Upper lobe of right lung (tissue), 1 donor: ENCODE results near the gene IL4I1. TPM values are rescaled to one million over a fixed set of nuclear protein-coding genes. Genes with fewer than 3 reads are reported as not detected.

Experiments used
- ATAC-seq: fragments of 200-7000 bp; cut with Tn5 transposase; one replicate; pipeline ENCODE4 v1.9.1; 2020; ENCODE audit warnings: mild to moderate bottlenecking, moderate library complexity
- DNase-seq: peaks from one replicate; pipeline ENCODE4 v3.0.0-alpha.2; 2020
- H3K27ac ChIP-seq: fragments of 200-600 bp; one replicate; pipeline ENCODE4 v1.8.0; 2022
- H3K27me3 ChIP-seq: fragments of 200-600 bp; one replicate; pipeline ENCODE4 v1.8.0; 2022; ENCODE audit warnings: mild to moderate bottlenecking
- H3K36me3 ChIP-seq: fragments of 200-600 bp; one replicate; pipeline ENCODE4 v1.8.0; 2022
- H3K4me1 ChIP-seq: fragments of 200-600 bp; one replicate; pipeline ENCODE4 v1.8.0; 2022
- H3K4me3 ChIP-seq: fragments of 200-600 bp; one replicate; pipeline ENCODE4 v1.8.0; 2022; ENCODE audit warnings: mild to moderate bottlenecking
- H3K9me3 ChIP-seq: fragments of 200-600 bp; one replicate; pipeline ENCODE4 v1.8.0; 2022
- intact Hi-C: fragments of 100-400 bp; cut with DNase I; formaldehyde crosslinking; loops from one replicate; pipeline ENCODE4 v1.11.0; 2022
- total RNA-seq: library from RNA; stranded (reverse); fragmentation: NEBNext Ultra II Directional; extraction: Animal tissue kit (Norgen Biotek cat#: 25700); gene quantifications from one replicate; pipeline ENCODE4 v1.2.1, GENCODE V29; 2021
- TF ChIP-seq, protein P1 (sequence below): fragments of 200-600 bp; IDR thresholded peaks from one replicate; pipeline ENCODE4 v1.8.0; 2022; ENCODE audit warnings: antibody characterized with exemption
- donor health status: DM: no; HTN: yes; CAD: no; lungs with severe emphysema.

Gene IL4I1
- total RNA-seq, 1 donor from 2014 or later, result 1.8 TPM

GRCh38 chr19:49862391-49863253 lies 34.1 kb downstream of the IL4I1 start:
- H3K27me3 ChIP-seq, result no peaks in the 10 kb centered on the region
- ATAC-seq (no peak), DNase-seq (peak; percentile 70)
- no peaks in the 10 kb centered on the region for H3K9me3 ChIP-seq
- peaks cover 63% of the 10 kb centered on the region for H3K36me3 ChIP-seq
- H3K27ac ChIP-seq, result no peak overlapping the region
- no peak overlapping the region for H3K4me3 ChIP-seq
- intact Hi-C loops, result no loop called here
- TF ChIP-seq, protein P1, sequence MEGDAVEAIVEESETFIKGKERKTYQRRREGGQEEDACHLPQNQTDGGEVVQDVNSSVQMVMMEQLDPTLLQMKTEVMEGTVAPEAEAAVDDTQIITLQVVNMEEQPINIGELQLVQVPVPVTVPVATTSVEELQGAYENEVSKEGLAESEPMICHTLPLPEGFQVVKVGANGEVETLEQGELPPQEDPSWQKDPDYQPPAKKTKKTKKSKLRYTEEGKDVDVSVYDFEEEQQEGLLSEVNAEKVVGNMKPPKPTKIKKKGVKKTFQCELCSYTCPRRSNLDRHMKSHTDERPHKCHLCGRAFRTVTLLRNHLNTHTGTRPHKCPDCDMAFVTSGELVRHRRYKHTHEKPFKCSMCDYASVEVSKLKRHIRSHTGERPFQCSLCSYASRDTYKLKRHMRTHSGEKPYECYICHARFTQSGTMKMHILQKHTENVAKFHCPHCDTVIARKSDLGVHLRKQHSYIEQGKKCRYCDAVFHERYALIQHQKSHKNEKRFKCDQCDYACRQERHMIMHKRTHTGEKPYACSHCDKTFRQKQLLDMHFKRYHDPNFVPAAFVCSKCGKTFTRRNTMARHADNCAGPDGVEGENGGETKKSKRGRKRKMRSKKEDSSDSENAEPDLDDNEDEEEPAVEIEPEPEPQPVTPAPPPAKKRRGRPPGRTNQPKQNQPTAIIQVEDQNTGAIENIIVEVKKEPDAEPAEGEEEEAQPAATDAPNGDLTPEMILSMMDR, result no peak
- peaks cover 13% of the 10 kb centered on the region for H3K4me1 ChIP-seq

DNA sequence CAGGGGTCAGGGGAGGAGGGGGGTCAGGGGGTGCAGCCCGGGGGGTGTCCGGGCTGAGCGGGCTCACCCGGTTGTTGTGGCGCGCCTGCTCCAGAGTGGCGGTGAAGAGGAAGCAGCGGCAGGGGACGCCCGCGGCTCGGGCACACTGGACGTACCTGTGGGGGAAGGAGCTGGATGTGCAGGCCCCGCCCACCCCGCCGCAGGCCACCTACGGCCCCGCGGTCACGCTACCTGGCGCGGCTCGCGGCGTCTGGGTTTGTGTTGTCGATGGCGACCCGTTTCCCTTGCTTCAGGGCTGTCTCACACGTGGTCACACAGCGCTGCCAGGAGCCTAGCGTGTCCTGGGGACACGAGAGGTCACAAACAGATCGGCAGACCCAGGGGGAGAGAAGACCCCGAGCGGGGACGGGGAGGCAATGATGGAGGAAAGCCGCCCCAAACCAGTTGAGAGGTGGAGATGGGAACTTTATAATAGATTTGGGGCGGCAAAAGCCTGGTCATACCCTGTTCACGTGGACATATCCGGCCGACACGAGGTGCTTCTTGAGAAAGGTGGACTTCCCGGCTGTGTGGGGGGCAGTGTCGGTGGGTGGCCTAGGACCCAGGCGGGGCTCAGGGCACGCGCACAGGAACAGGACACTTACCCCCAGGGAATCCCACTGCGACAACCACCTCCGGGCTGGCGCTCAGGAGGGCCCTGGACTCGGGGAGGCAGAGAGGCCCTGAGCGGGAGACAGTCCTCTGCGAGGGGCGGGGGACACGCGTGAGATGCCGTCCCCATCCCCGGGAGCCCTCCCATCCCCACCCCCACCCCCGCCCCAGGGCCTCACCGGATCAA lies 34.9 kb downstream of the IL4I1 start:
- intact Hi-C loops, result no loop called here

DNA sequence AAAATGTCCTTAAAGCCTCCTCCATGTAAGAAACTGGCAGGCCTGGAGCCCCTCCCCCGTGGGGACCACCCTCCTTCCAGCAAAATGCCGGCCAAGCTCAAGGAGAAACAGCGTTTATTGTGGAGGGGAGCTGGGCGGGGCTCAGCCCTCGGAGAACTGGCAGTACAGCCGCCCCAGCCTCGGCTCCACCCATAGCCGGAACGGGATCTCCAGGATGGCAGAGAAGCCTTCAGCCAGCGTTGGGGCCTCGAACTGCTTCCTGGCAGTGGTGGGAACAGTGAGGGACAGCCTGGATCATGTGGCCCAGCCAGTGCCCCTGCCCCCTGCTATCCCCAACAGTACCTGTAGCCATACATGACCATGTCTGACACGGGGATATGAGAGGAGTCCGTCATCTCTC lies 35.6 kb downstream of the IL4I1 start:
- H3K4me3 ChIP-seq, result no peak overlapping the region
- H3K9me3 ChIP-seq, result no peaks in the 10 kb centered on the region
- intact Hi-C loops, result no loop called here
- DNase-seq, result peak; percentile 72
- ATAC-seq, result no peak
- peaks cover 72% of the 10 kb centered on the region for H3K36me3 ChIP-seq
- H3K27ac ChIP-seq, result no peak overlapping the region
- peaks cover 7% of the 10 kb centered on the region for H3K4me1 ChIP-seq
- no peaks in the 10 kb centered on the region for H3K27me3 ChIP-seq
- TF ChIP-seq, protein P1, result no peak

More for the DNA sequence above, 34.9 kb downstream of the IL4I1 start:
- ATAC-seq (no peak), DNase-seq (no peak)
- peaks cover 13% of the 10 kb centered on the region for H3K4me1 ChIP-seq
- TF ChIP-seq, protein P1, result no peak
- no peaks in the 10 kb centered on the region for H3K9me3 ChIP-seq
- no peaks in the 10 kb centered on the region for H3K27me3 ChIP-seq
- no peak overlapping the region for H3K4me3 ChIP-seq
- H3K36me3 ChIP-seq, result peaks cover 71% of the 10 kb centered on the region
- no peak overlapping the region for H3K27ac ChIP-seq

DNA sequence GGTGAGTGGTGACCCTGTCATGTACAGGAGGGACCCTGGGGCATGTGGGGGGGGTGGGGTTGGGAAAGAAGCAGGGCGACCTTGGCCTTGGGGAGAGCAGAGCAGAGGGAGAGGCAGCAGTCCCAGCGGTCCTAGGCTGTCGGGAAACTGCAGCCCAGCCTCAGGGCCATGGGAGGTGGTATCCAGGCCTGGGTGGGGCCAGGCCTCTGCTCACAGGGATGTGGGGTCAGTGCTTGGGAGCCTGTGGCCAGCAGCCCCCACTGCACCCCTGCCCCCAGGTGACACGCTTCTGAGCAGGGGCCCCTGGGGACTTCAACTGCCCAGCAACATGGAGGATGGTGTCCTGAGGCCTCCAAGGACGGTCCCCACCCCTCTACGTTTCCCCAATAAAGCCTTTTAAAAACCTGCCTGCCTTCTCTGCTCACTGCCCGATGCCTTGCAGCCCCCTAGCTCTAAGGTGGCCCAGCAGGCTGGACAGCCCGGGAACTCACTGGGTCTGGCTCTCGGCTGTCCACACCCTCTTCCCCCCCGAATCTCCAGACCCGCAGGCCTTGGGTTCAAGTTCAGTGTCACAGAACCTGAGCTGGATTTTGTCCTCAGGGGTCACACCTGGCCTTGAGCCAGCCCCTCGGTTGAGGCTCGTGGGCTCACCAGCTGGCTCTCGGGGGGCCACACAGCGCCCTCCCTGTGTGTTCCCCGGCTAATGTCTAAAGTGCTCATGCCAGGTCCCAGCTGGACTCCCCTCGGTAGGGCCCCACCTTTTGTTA lies 36.2 kb downstream of the IL4I1 start:
- intact Hi-C loops, result no loop called here

More for the DNA sequence above, 36.2 kb downstream of the IL4I1 start:
- Histone ChIP-seq H3K27me3 (no peaks in the 10 kb centered on the region), H3K36me3 (peaks cover 72% of the 10 kb centered on the region), H3K27ac (no peak overlapping the region), H3K4me3 (no peak overlapping the region), H3K9me3 (no peaks in the 10 kb centered on the region), H3K4me1 (peaks cover under 1% of the 10 kb centered on the region)
- ATAC-seq (no peak), DNase-seq (no peak)
- TF ChIP-seq, protein P1, result no peak
